Measurements from ENCODE around the gene LMF1.

Gene LMF1

GRCh38 chr16:970766-971581 lies at the start of gene LMF1:
LMF1 (minus strand) TSS chr16:970984; CDS start chr16:970980, 4 bp downstream.
- peak; percentile 100 for DNase-seq (ENCODE audit: low spot score)
- TF ChIP-seq CTCF (IDR thresholded peaks at IDR 0.05; ENCODE audit: extremely low read depth, missing control alignments): no peak

GRCh38 chr16:1020091-1020399 lies 49.3 kb upstream of the LMF1 start:
- DNase-seq (ENCODE audit: low spot score): no peak
- TF ChIP-seq CTCF (IDR thresholded peaks at IDR 0.05; ENCODE audit: extremely low read depth, missing control alignments): no peak

GRCh38 chr16:1019231-1020090 lies 48.7 kb upstream of the LMF1 start:
- DNase-seq (ENCODE audit: low spot score): no peak
- TF ChIP-seq CTCF (IDR thresholded peaks at IDR 0.05; ENCODE audit: extremely low read depth, missing control alignments): no peak

- DNase-seq (ENCODE audit: low spot score): no peak
- no peak for TF ChIP-seq CTCF (IDR thresholded peaks at IDR 0.05; ENCODE audit: extremely low read depth, missing control alignments)
Measured at GRCh38 chr16:1018447-1019198, 47.8 kb upstream of the LMF1 start.

GRCh38 chr16:1014771-1015495 lies 44.1 kb upstream of the LMF1 start:
- DNase-seq (ENCODE audit: low spot score): no peak
- no peak for TF ChIP-seq CTCF (IDR thresholded peaks at IDR 0.05; ENCODE audit: extremely low read depth, missing control alignments)

GRCh38 chr16:1014221-1014620 lies 43.4 kb upstream of the LMF1 start:
- TF ChIP-seq CTCF (IDR thresholded peaks at IDR 0.05; ENCODE audit: extremely low read depth, missing control alignments): no peak
- DNase-seq (ENCODE audit: low spot score): no peak
